Colonic mucosa (tissue), 4 donors: ENCODE results near the gene TXN2. TPM values are rescaled to one million over a fixed set of nuclear protein-coding genes. Genes with fewer than 3 reads are reported as not detected.
"Not testable (repeated sequence)": the region's sequence is repeated elsewhere in the genome, so short reads cannot be mapped to it uniquely, and the experiment has no call there.

Experiments
- DNase-seq: peaks from one replicate; pipeline ENCODE4 v3.0.0-alpha.2; 2020
- H3K27ac ChIP-seq: fragments of 200-600 bp; one replicate; pipeline ENCODE4 v1.8.0; 2021
- H3K27me3 ChIP-seq: fragments of 200-600 bp; one replicate; pipeline ENCODE4 v1.8.0; 2021
- H3K36me3 ChIP-seq: fragments of 200-600 bp; one replicate; pipeline ENCODE4 v1.8.0; 2021
- H3K4me1 ChIP-seq: fragments of 200-600 bp; one replicate; pipeline ENCODE4 v1.8.0; 2021; ENCODE audit warnings: mild to moderate bottlenecking
- H3K4me3 ChIP-seq: fragments of 200-600 bp; one replicate; pipeline ENCODE4 v1.8.0; 2021
- H3K9ac ChIP-seq, 2 donors: one replicate each; pipeline ENCODE4 v1.7.0; 2013; ENCODE audit warnings: control low read depth in 2 of 2, low read depth in 2 of 2, low read length in 2 of 2
- H3K9me3 ChIP-seq: fragments of 200-600 bp; one replicate; pipeline ENCODE4 v1.8.0; 2021
- CTCF ChIP-seq: fragments of 200-600 bp; IDR thresholded peaks from one replicate; pipeline ENCODE4 v1.8.0; 2022; ENCODE audit warnings: antibody characterized with exemption, mild to moderate bottlenecking
- intact Hi-C: fragments of 100-400 bp; cut with DNase I; formaldehyde crosslinking; loops from one replicate; pipeline ENCODE4 v1.14.1; 2022
- total RNA-seq, 2 donors: library from RNA; stranded (reverse); fragmentation: NEBNext Ultra II Directional in 1 of 2; extraction: Animal tissue kit (Norgen Biotek cat#: 25700) in 1 of 2; gene quantifications; one replicate each; pipeline ENCODE4 v1.2.1, GENCODE V29; 2021
- donor health status: healthy.
- donor health status: DM: no; HTN: no; CAD: no.
- donor health status: DM: no; HTN: no; CAD: no.

TXN2 gene
- total RNA-seq, 2 donors from 2014 or later: 101 to 142 TPM

GRCh38 chr22:36435516-36436415 is 45.7 kb downstream of the TXN2 start:
- Histone ChIP-seq H3K27me3 (no peaks in the 10 kb centered on the region), H3K9me3 (no peaks in the 10 kb centered on the region), H3K27ac (peak overlapping the region; percentile 90), H3K4me1 (peaks cover 18% of the 10 kb centered on the region), H3K9ac (peak overlapping the region; percentile 58 to 74), H3K36me3 (no peaks in the 10 kb centered on the region), H3K4me3 (no peak overlapping the region)
- intact Hi-C loops: no loop called here
- TF ChIP-seq CTCF: no peak
- DNase-seq: peak; percentile 88

GRCh38 chr22:36433318-36434231 is 47.9 kb downstream of the TXN2 start:
- no peak for TF ChIP-seq CTCF
- peak overlapping the region in 1 of 2 donors; percentile 75 for H3K9ac ChIP-seq
- H3K9me3 ChIP-seq: no peaks in the 10 kb centered on the region
- H3K27me3 ChIP-seq: no peaks in the 10 kb centered on the region
- peaks cover 15% of the 10 kb centered on the region for H3K4me1 ChIP-seq
- intact Hi-C loops: no loop called here
- no peaks in the 10 kb centered on the region for H3K36me3 ChIP-seq
- no peak overlapping the region for H3K4me3 ChIP-seq
- peak overlapping the region; percentile 90 for H3K27ac ChIP-seq
- DNase-seq: peak; percentile 82

- peak overlapping the region; percentile 90 for H3K27ac ChIP-seq
- no peaks in the 10 kb centered on the region for H3K36me3 ChIP-seq
- peaks cover 15% of the 10 kb centered on the region for H3K4me1 ChIP-seq
- no peaks in the 10 kb centered on the region for H3K9me3 ChIP-seq
- no peak for TF ChIP-seq CTCF
- no peak for DNase-seq
- peak overlapping the region in 1 of 2 donors; percentile 75 for H3K9ac ChIP-seq
- intact Hi-C loops: no loop called here
- no peak overlapping the region for H3K4me3 ChIP-seq
- no peaks in the 10 kb centered on the region for H3K27me3 ChIP-seq
Observed at GRCh38 chr22:36432592-36433317, 48.7 kb downstream of the TXN2 start.

GRCh38 chr22:36431977-36432376 is 49.5 kb downstream of the TXN2 start:
- H3K36me3 ChIP-seq: no peaks in the 10 kb centered on the region
- no peak overlapping the region for H3K27ac ChIP-seq
- H3K4me3 ChIP-seq: no peak overlapping the region
- no peak overlapping the region for H3K9ac ChIP-seq
- peaks cover 15% of the 10 kb centered on the region for H3K4me1 ChIP-seq
- no peaks in the 10 kb centered on the region for H3K27me3 ChIP-seq
- TF ChIP-seq CTCF: no peak
- DNase-seq: no peak
- intact Hi-C loops: no loop called here
- H3K9me3 ChIP-seq: no peaks in the 10 kb centered on the region

- DNase-seq: no peak
- intact Hi-C loops: no loop called here
- TF ChIP-seq CTCF: no peak
Observed at GRCh38 chr22:36430863-36431262, 50.6 kb downstream of the TXN2 start.

GRCh38 chr22:36427952-36428351 is 53.5 kb downstream of the TXN2 start:
- H3K9me3 ChIP-seq, DNase-seq, H3K27me3 ChIP-seq, H3K36me3 ChIP-seq, H3K9ac ChIP-seq, H3K4me3 ChIP-seq, H3K4me1 ChIP-seq, H3K27ac ChIP-seq, intact Hi-C loops: not testable (repeated sequence)

More at GRCh38 chr22:36430863-36431262, 50.6 kb downstream of the TXN2 start:
- no peaks in the 10 kb centered on the region for H3K9me3 ChIP-seq
- no peak overlapping the region for H3K9ac ChIP-seq
- no peak overlapping the region for H3K4me3 ChIP-seq
- peaks cover 14% of the 10 kb centered on the region for H3K4me1 ChIP-seq
- H3K36me3 ChIP-seq: no peaks in the 10 kb centered on the region
- H3K27me3 ChIP-seq: no peaks in the 10 kb centered on the region
- H3K27ac ChIP-seq: no peak overlapping the region
